Measurements from ENCODE around the gene AMN. TPM values are rescaled to one million over a fixed set of nuclear protein-coding genes. Genes with fewer than 3 reads are reported as not detected.

Gene AMN
- total RNA-seq, 2 donors from 2014 or later, result 6.0 TPM; not detected in 1

- intact Hi-C loops (cut with DNase I), result no loop called here
- WGBS, 2 donors, result 75 to 93% methylated on average over 6 of the region's 6 CpGs
- no peak for TF ChIP-seq CTCF (IDR thresholded peaks at IDR 0.05)
- TF ChIP-seq POLR2A (IDR thresholded peaks at IDR 0.05), result no peak
- Histone ChIP-seq H3K27me3 (no peaks in the 10 kb centered on the region), H3K4me3 (no peak overlapping the region), H3K4me1 (no peaks in the 10 kb centered on the region), H3K27ac (no peak overlapping the region), H3K9me3 (no peaks in the 10 kb centered on the region), H3K36me3 (replicated peaks in 1 of 2; ENCODE audit: insufficient read depth in 1 of 2, low read depth in 2 of 2) (no peaks in the 10 kb centered on the region)
- no peak for DNase-seq
- no peak for ATAC-seq
Observed at GRCh38 chr14:102898298-102898697, 24.2 kb upstream of the AMN start.

- H3K4me1 ChIP-seq, result no peaks in the 10 kb centered on the region
- DNase-seq, result no peak
- intact Hi-C loops (cut with DNase I), result no loop called here
- H3K27me3 ChIP-seq, result no peaks in the 10 kb centered on the region
- H3K4me3 ChIP-seq, result no peak overlapping the region
- no peaks in the 10 kb centered on the region for H3K9me3 ChIP-seq
- TF ChIP-seq CTCF (IDR thresholded peaks at IDR 0.05), result no peak
- no peak for TF ChIP-seq POLR2A (IDR thresholded peaks at IDR 0.05)
- 83 to 85% methylated on average over 18 of the region's 18 CpGs for WGBS, 2 donors
- no peak overlapping the region for H3K27ac ChIP-seq
- no peak for ATAC-seq
- H3K36me3 ChIP-seq (replicated peaks in 1 of 2; ENCODE audit: insufficient read depth in 1 of 2, low read depth in 2 of 2), result no peaks in the 10 kb centered on the region
Observed at GRCh38 chr14:102898776-102899515, 23.5 kb upstream of the AMN start.

GRCh38 chr14:102899516-102899900 is 23.0 kb upstream of the AMN start:
- no peaks in the 10 kb centered on the region for H3K36me3 ChIP-seq (replicated peaks in 1 of 2; ENCODE audit: insufficient read depth in 1 of 2, low read depth in 2 of 2)
- H3K4me3 ChIP-seq, result no peak overlapping the region
- ATAC-seq (no peak), DNase-seq (no peak)
- intact Hi-C loops (cut with DNase I), result no loop called here
- TF ChIP-seq POLR2A (IDR thresholded peaks at IDR 0.05) (no peak), CTCF (IDR thresholded peaks at IDR 0.05) (no peak)
- WGBS, 2 donors, result 94 to 96% methylated on average over 8 of the region's 8 CpGs
- no peak overlapping the region for H3K27ac ChIP-seq
- H3K9me3 ChIP-seq, result no peaks in the 10 kb centered on the region
- H3K27me3 ChIP-seq, result no peaks in the 10 kb centered on the region
- no peaks in the 10 kb centered on the region for H3K4me1 ChIP-seq

GRCh38 chr14:102900631-102901571 is 21.6 kb upstream of the AMN start:
- Histone ChIP-seq H3K4me1 (no peaks in the 10 kb centered on the region), H3K36me3 (replicated peaks in 1 of 2; ENCODE audit: insufficient read depth in 1 of 2, low read depth in 2 of 2) (peaks cover 0 to 7% of the 10 kb centered on the region in 2 donors), H3K27me3 (no peaks in the 10 kb centered on the region), H3K9me3 (no peaks in the 10 kb centered on the region), H3K4me3 (no peak overlapping the region), H3K27ac (no peak overlapping the region)
- DNase-seq, result no peak
- TF ChIP-seq POLR2A (IDR thresholded peaks at IDR 0.05) (no peak), CTCF (IDR thresholded peaks at IDR 0.05) (no peak)
- WGBS, 2 donors, result 81 to 90% methylated on average over 37 to 39 of the region's 39 CpGs
- no peak for ATAC-seq
- intact Hi-C loops (cut with DNase I), result no loop called here
